Epithelial cell of esophagus (primary cell): ENCODE measurements around the gene PUS1.

Experiments used
- DNase-seq: peaks from one replicate; pipeline ENCODE4 v3.0.0; 2010; ENCODE audit warnings: low read depth
- H3K4me3 ChIP-seq: 2 replicates; pipeline ENCODE4 v1.5.1; 2011; ENCODE audit warnings: mild to moderate bottlenecking, low read length, control low read depth
- CTCF ChIP-seq: IDR thresholded peaks from 2 replicates; pipeline ENCODE4 v1.5.1; 2011; ENCODE audit warnings: low read depth, mild to moderate bottlenecking, low read length, control low read depth, inconsistent platforms; ENCODE audit not compliant: insufficient read depth; ENCODE audit errors: missing control alignments

Gene PUS1

DNA sequence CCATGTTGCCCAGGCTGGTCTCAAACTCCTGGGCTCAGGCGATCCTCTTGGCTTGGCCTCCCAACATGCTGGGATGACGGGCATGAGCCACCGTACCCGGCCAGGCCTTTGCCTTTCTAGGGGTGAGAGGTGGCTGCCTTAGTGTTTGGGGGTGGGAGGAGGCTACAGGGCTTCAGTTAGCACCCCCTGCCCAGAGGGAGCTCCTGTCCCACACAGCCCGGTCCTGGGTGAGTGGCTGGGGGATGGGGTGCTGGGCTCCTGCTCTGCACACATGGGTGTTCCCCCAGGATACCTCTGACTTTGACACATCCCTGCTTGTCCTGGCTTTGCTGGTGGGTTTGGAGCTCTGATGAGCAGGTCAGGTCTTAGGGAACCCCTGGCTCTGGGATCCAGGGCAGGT is 24.7 kb upstream of the PUS1 start:
- H3K4me3 ChIP-seq, result no peak overlapping the region
- DNase-seq, result no peak
- TF ChIP-seq CTCF, result no peak

DNA sequence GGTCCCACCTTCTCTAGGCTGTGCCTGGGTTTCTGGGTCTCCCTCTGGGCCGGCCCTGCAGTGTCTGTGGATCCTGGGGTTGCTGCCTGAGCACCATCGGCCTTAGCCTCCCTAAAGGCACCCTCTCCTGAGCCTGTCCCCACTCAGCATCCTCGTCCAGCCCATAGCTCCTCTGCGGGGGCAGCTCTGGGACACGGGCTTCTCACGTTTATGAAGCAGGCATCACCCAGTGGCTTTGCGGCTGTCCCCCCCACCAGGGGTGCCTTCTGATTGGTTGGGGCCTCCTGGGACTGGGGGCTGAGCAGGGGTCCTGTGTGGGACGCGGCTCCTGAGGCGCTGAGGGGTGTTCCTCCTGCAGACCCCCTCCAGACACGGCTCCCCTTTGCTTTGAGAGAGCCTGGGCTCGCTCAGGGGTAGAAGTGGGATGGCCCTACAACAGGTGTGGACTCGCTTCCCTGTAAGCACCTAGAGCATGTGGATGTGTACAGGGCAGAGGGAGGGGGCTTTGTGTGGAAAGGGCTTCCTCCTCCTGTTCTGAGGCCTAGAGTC is 23.9 kb upstream of the PUS1 start:
- TF ChIP-seq CTCF, result no peak
- no peak for DNase-seq
- H3K4me3 ChIP-seq, result no peak overlapping the region

DNA sequence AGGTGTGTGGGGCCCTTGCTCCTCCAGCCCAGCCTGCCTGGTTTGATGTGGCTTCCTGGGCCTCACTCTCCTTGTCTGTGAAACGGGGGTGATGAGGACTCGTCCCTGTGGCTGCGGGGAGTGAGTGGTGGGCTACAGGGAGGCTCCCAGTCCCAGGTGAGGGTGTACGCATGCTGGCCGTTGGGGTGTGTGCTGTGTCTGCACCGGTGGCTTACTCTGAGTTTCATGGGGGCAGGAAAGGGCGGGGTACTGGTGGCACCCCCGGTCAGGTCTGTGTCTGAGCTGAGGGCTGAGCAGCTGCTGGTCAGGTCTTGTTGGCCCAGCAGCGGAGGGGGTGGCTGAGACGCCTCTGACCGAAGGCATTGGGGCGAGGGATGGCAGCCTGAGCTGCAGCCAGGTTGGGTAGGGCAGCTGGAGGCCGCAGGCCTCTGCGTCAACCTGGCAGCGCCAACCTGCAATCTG is 23.4 kb upstream of the PUS1 start:
- TF ChIP-seq CTCF, result no peak
- DNase-seq, result no peak
- no peak overlapping the region for H3K4me3 ChIP-seq

- H3K4me3 ChIP-seq, result no peak overlapping the region
- no peak for DNase-seq
- no peak for TF ChIP-seq CTCF
Observed at GRCh38 chr12:131907379-131908091, 21.5 kb upstream of the PUS1 start.

GRCh38 chr12:131908092-131909080 is 20.7 kb upstream of the PUS1 start:
- no peak for TF ChIP-seq CTCF
- no peak for DNase-seq
- no peak overlapping the region for H3K4me3 ChIP-seq

DNA sequence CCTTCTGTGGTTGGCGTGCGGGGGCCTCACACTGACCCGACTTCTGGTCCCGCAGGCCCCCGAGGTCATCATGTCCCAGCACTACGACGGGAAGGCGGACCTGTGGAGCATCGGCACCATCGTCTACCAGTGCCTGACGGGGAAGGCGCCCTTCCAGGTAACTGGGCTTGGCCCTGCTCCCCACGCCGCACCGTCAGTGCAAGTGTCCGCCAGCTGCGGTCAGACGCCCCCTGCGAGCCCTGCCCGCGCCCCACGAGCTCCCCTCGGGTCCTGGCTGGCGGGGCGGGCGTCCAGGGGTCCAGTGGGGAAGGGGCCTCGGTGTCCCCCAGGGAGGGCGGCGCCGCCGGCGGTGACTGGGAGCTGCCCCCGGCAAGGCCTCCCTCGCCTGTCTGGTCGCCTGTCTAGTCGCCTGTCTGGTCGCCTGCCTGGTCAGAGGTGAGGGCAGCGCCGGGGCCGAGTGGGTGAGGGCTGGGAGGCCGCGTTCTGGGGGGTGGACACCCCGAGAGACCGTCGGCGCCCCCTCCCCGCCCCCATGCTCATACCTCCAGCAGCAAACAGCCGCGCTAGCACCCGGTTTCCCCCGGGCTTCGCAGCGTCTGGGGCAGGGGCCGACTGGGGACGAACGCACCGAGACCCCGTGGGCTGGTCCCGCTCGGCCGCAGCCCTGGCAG is 19.9 kb upstream of the PUS1 start:
- DNase-seq, result no peak
- no peak overlapping the region for H3K4me3 ChIP-seq
- no peak for TF ChIP-seq CTCF
